K562 (cell line): ENCODE measurements around the gene PPM1F. TPM values are rescaled to one million over a fixed set of nuclear protein-coding genes. Genes with fewer than 3 reads are reported as not detected.
A peak's percentile ranks its signal among the peaks of the same experiment; 100 is the strongest.

Source experiments
- ATAC-seq: fragments of 200-7000 bp; cut with Tn5 transposase; 3 replicates; pipeline ENCODE4 v1.9.1; 2020; ENCODE audit warnings: moderate library complexity
- BruUV-seq: library from RNA; stranded (reverse); fragments of 400-500 nt; replicated peaks from 2 replicates; lab custom pipeline; 2021; lab: Mats Ljungman, UMichigan
- CTCF ChIA-PET: fragments of 300-600 bp; formaldehyde crosslinking; extraction: SDS; loops from one replicate; lab custom pipeline; 2021; ENCODE audit warnings: low intra/inter-chr PET ratio; lab: Yijun Ruan, JAX
- POLR2A ChIA-PET: fragments of 300-600, 350-650 bp; sonication (Branson Sonifier 250); formaldehyde crosslinking; extraction: SDS; loops from one replicate; lab custom pipeline; 2021; ENCODE audit warnings: antibody characterized with exemption, inconsistent platforms; lab: Yijun Ruan, JAX
- DNase-seq, 4 experiments: peaks; one replicate each; pipeline versions ENCODE4 v3.0.0 to v3.0.0-alpha.2; 2011 to 2018; ENCODE audit warnings: low spot score in 3 of 4, mixed read lengths in 3 of 4; ENCODE audit errors: extremely low read depth in 1 of 4
- FAIRE-seq: peaks from 2 replicates; lab custom pipeline; 2011; peaks lifted over from hg19 to GRCh38; lab: Jason Lieb, UNC
- H2AFZ ChIP-seq: 2 replicates; pipeline ENCODE4 v1.6.0; 2011; ENCODE audit warnings: low read depth, low read length, control low read depth, inconsistent platforms
- H3K27ac ChIP-seq: fragments of 200-600 bp; 3 replicates; pipeline ENCODE4 v1.8.0; 2011; ENCODE audit warnings: low read depth, mild to moderate bottlenecking, control low read depth, inconsistent platforms, low read length, moderate library complexity, mixed read lengths; ENCODE audit errors: extremely low read depth
- H3K27me3 ChIP-seq, 2 experiments: fragments of 300-600 bp in 1 of 2; 2 replicates in 1 of 2; 3 replicates in 1 of 2; pipeline versions ENCODE4 v1.6.0 to v1.8.0; 2011; ENCODE audit warnings: inconsistent platforms in 2 of 2, low read length in 2 of 2, mild to moderate bottlenecking in 1 of 2, mixed read lengths in 1 of 2, moderate library complexity in 1 of 2; ENCODE audit not compliant: control insufficient read depth in 2 of 2, insufficient read depth in 2 of 2
- H3K36me3 ChIP-seq: fragments of 300-600 bp; 3 replicates; pipeline ENCODE4 v1.8.0; 2011; ENCODE audit warnings: mild to moderate bottlenecking, low read length, inconsistent platforms; ENCODE audit not compliant: control insufficient read depth, insufficient read depth
- H3K4me1 ChIP-seq, 2 experiments: fragments of 200-600 bp in 1 of 2; replicated peaks in 1 of 2; 2 replicates in 1 of 2; 3 replicates in 1 of 2; pipeline versions ENCODE4 v1.5.1 to v1.8.0; 2011; ENCODE audit warnings: inconsistent platforms in 2 of 2, low read length in 2 of 2, mild to moderate bottlenecking in 1 of 2, mixed read lengths in 1 of 2, moderate library complexity in 1 of 2; ENCODE audit not compliant: control insufficient read depth in 2 of 2, insufficient read depth in 2 of 2
- H3K4me2 ChIP-seq: 2 replicates; pipeline ENCODE4 v1.6.1; 2011; ENCODE audit warnings: low read length, control low read depth, inconsistent platforms, mixed read lengths; ENCODE audit not compliant: insufficient read depth
- H3K4me3 ChIP-seq: fragments of 200-600 bp; sonication (generic), shearing (Covaris generic); 2 replicates; pipeline ENCODE4 v1.5.1; 2016; ENCODE audit warnings: control low read depth, inconsistent platforms
- H3K79me2 ChIP-seq: fragments of 200-600 bp; 3 replicates; pipeline ENCODE4 v1.8.0; 2011; ENCODE audit warnings: low read length, inconsistent platforms; ENCODE audit not compliant: control insufficient read depth, insufficient read depth
- H3K9ac ChIP-seq, 2 experiments: 2 replicates each; pipeline versions ENCODE4 v1.6.0 to v1.6.1; 2011; ENCODE audit warnings: low read depth in 2 of 2, low read length in 2 of 2, control low read depth in 1 of 2, inconsistent platforms in 1 of 2, mild to moderate bottlenecking in 1 of 2, mixed read lengths in 1 of 2; ENCODE audit not compliant: insufficient read depth in 1 of 2
- H3K9me1 ChIP-seq: one replicate; pipeline ENCODE4 v1.6.0; 2011; ENCODE audit warnings: inconsistent platforms, mild to moderate bottlenecking, low read length, moderate library complexity; ENCODE audit not compliant: control insufficient read depth, insufficient read depth
- H3K9me3 ChIP-seq: replicated peaks from 2 replicates; pipeline ENCODE4 v1.5.1; 2011; ENCODE audit warnings: low read depth, low read length, inconsistent platforms; ENCODE audit not compliant: control insufficient read depth, insufficient read depth
- H4K20me1 ChIP-seq: replicated peaks from 2 replicates; pipeline ENCODE4 v1.6.1; 2011; ENCODE audit warnings: low read length, inconsistent platforms, mixed read lengths; ENCODE audit not compliant: control insufficient read depth, insufficient read depth
- ARID2 ChIP-seq: fragments of 450-650 bp; IDR thresholded peaks from 2 replicates; pipeline ENCODE4 v1.6.1; 2017; ENCODE audit warnings: antibody characterized with exemption, mild to moderate bottlenecking
- BHLHE40 ChIP-seq: IDR thresholded peaks from 2 replicates; pipeline ENCODE4 v1.6.1; 2011; ENCODE audit warnings: low read length, improper control_type of control experiment
- HDAC3 ChIP-seq: fragments of 450-650 bp; IDR thresholded peaks from 2 replicates; pipeline ENCODE4 v1.6.1; 2018; ENCODE audit warnings: borderline replicate concordance, mild to moderate bottlenecking, moderate library complexity; ENCODE audit not compliant: partially characterized antibody
- HEY1 ChIP-seq: fragments of 250-450 bp; sonication (Bioruptor Pico); IDR thresholded peaks from 2 replicates; pipeline ENCODE4 v1.5.0; 2020; ENCODE audit warnings: mild to moderate bottlenecking, moderate library complexity, borderline replicate concordance
- KAT8 ChIP-seq: fragments of 450-650 bp; IDR thresholded peaks from 2 replicates; pipeline ENCODE4 v1.6.1; 2016; ENCODE audit warnings: low read depth, mild to moderate bottlenecking
- NKRF ChIP-seq: fragments of 450-650 bp; IDR thresholded peaks from 2 replicates; pipeline ENCODE4 v1.6.1; 2016; ENCODE audit warnings: borderline replicate concordance
- POLR2A ChIP-seq: fragments of 450-650 bp; conservative IDR thresholded peaks from 2 replicates; pipeline ENCODE4 v1.6.1; 2016
- POLR2AphosphoS5 ChIP-seq: IDR thresholded peaks from 2 replicates; pipeline ENCODE4 v1.6.1; 2011; ENCODE audit warnings: mild to moderate bottlenecking, low read depth, low read length, moderate library complexity; ENCODE audit not compliant: control insufficient read depth, insufficient read depth
- SMAD2 ChIP-seq: fragments of 150-350 bp; IDR thresholded peaks from 2 replicates; pipeline ENCODE4 v1.6.1; 2014; ENCODE audit warnings: low read depth, mild to moderate bottlenecking, low read length
- THRB ChIP-seq: fragments of 450-650 bp; formaldehyde crosslinking; conservative IDR thresholded peaks from 2 replicates; pipeline ENCODE4 v1.4.0; 2022; ENCODE audit warnings: mild to moderate bottlenecking, missing genetic modification characterization
- ZNF609 ChIP-seq: sonication (generic); formaldehyde crosslinking; IDR thresholded peaks from 2 replicates; pipeline ENCODE4 v1.8.1; 2023; ENCODE audit warnings: missing genetic modification reagents, mild to moderate bottlenecking, borderline replicate concordance
- ZNF764 ChIP-seq: fragments of 250-450 bp; sonication (Bioruptor Pico); IDR thresholded peaks from 2 replicates; pipeline ENCODE4 v1.4.0; 2020; ENCODE audit warnings: low read depth, mild to moderate bottlenecking, moderate library complexity
- WGBS: fragments of 100-300 bp; shearing (Covaris generic); methylation state at CpG from one replicate; pipeline ENCODE4 v1.1.6; 2016; ENCODE audit warnings: low coverage, mixed read lengths; ENCODE audit not compliant: insufficient coverage; ENCODE audit errors: missing lambda C conversion rate; 5-methylcytosine and 5-hydroxymethylcytosine counted together
- in situ Hi-C: fragments of 300-500 bp; cut with MboI; formaldehyde crosslinking; loops from 4 replicates; pipeline ENCODE4 v1.15.0; 2018; ENCODE audit warnings: inconsistent platforms, mixed read lengths
- intact Hi-C: fragments of 100-400 bp; cut with micrococcal nuclease; formaldehyde crosslinking; loops from 2 replicates; pipeline ENCODE4 v1.14.2; 2022
- polyA plus RNA-seq, 8 experiments: library from polyadenylated mRNA; depleted of rRNA in 4 of 8; stranded (reverse) in 5 of 8; unstranded in 3 of 8; fragments of >200 nt; fragmentation: Nextera tagmentation in 2 of 8; fragmentation: Illumina TruSeq in 1 of 8; extraction: Ambion mirVana in 2 of 8; extraction: Trizol in 1 of 8; gene quantifications; 2 replicates each; pipeline versions ENCODE4 v1.2.1 to v1.2.3, GENCODE V29; 2011 to 2014; ENCODE audit warnings: inconsistent platforms in 1 of 8, missing spikeins in 1 of 8
- total RNA-seq, 7 experiments: library from RNA; depleted of rRNA in 6 of 7; stranded (reverse); fragments of >200 nt in 6 of 7; fragmentation: Illumina TruSeq in 2 of 7; extraction: Trizol in 2 of 7; gene quantifications; 2 replicates each; pipeline versions ENCODE4 v1.2.1 to v1.2.3, GENCODE V29; 2011 to 2021; ENCODE audit warnings: low replicate concordance in 1 of 7

Gene PPM1F
- total and polyA plus RNA-seq, 9 of the 15 experiments (the other 6 are each of a cell fraction or from before 2014, with no cell fraction given): 2.1 to 159 (median 64.0) TPM

GRCh38 chr22:21965762-21966288, 13.2 kb upstream of the PPM1F start:
- in situ Hi-C loops: no loop called here
- CTCF ChIA-PET: no interaction called here
- intact Hi-C loops: no loop called here
- Histone ChIP-seq H3K4me3 (no peak overlapping the region), H3K79me2 (no peaks in the 10 kb centered on the region), H3K36me3 (peaks cover 95% of the 10 kb centered on the region), H3K27me3 (no peaks in the 10 kb centered on the region), H2AFZ (no peak overlapping the region), H3K27ac (no peak overlapping the region), H3K9ac (no peak overlapping the region), H3K4me1 (peaks cover 0 to 32% of the 10 kb centered on the region in 2 experiments; a peak in 1 of 5 replicates), H4K20me1 (peaks cover 43% of the 10 kb centered on the region), H3K9me3 (no peaks in the 10 kb centered on the region), H3K9me1 (no peaks in the 10 kb centered on the region), H3K4me2 (no peak overlapping the region)
- no TSS peak for BruUV-seq
- WGBS: 84% methylated on average over 6 of the region's 6 CpGs
- POLR2A ChIA-PET: interaction anchor here (0.6 to 15.7 kb wide), 12 partner anchors 19 to 884 kb away, joined by 3 to 382 read pairs (median 4); partner anchors contain the start of genes PPM1F and TOP3B
- no peak for FAIRE-seq
- no peak for ATAC-seq
- no peak for DNase-seq
- TF ChIP-seq SMAD2 (0 out of 2 replicates have a peak, but pooled peaks have one; percentile 64), KAT8 (no peak), ARID2 (no peak), HEY1 (0 out of 2 replicates have a peak, but pooled peaks have one; percentile 43), POLR2AphosphoS5 (peak; percentile 36; the same call in 1 of the 2 replicates), ZNF764 (CRISPR knock-in tag) (0 out of 2 replicates have a peak, but pooled peaks have one; percentile 13), NKRF (no peak), POLR2A (0 out of 2 replicates have a peak, but pooled peaks have one; percentile 23), ZNF609 (CRISPR knock-in tag) (no peak), HDAC3 (no peak), THRB (CRISPR knock-in tag) (peak; percentile 74), BHLHE40 (no peak; the same call in 1 of the 2 replicates)
